ENCODE data around the gene GOLPH3L.
A peak's percentile ranks its signal among the peaks of the same experiment; 100 is the strongest.
"Not testable (repeated sequence)": the region's sequence is repeated elsewhere in the genome, so short reads cannot be mapped to it uniquely, and the experiment has no call there.

GOLPH3L gene

GRCh38 chr1:150613061-150613920 lies 83.7 kb downstream of the GOLPH3L start:
- peak; percentile 93 to 99 for DNase-seq

- no peak for DNase-seq
Measured at GRCh38 chr1:150612014-150612345, 85.0 kb downstream of the GOLPH3L start.

- DNase-seq, result no peak
Measured at GRCh38 chr1:150610576-150610975, 86.4 kb downstream of the GOLPH3L start.

- DNase-seq, result no peak
Measured at GRCh38 chr1:150609732-150610131, 87.2 kb downstream of the GOLPH3L start.

GRCh38 chr1:150606463-150607142 lies 90.4 kb downstream of the GOLPH3L start:
- no peak for DNase-seq

GRCh38 chr1:150605451-150605731 lies 91.6 kb downstream of the GOLPH3L start:
- DNase-seq, result not testable (repeated sequence)

GRCh38 chr1:150604226-150604588 lies 92.7 kb downstream of the GOLPH3L start:
- DNase-seq, result no peak

GRCh38 chr1:150603711-150604110 lies 93.2 kb downstream of the GOLPH3L start:
- no peak for DNase-seq

GRCh38 chr1:150602372-150602771 lies 94.6 kb downstream of the GOLPH3L start:
- DNase-seq, result not testable (repeated sequence)

GRCh38 chr1:150601540-150601939 lies 95.4 kb downstream of the GOLPH3L start:
- DNase-seq, result no peak

- not testable (repeated sequence) for DNase-seq
Measured at GRCh38 chr1:150598346-150598745, 98.6 kb downstream of the GOLPH3L start.

- DNase-seq, result no peak
Measured at GRCh38 chr1:150596976-150597375, 100.0 kb downstream of the GOLPH3L start.
